Measurements from ENCODE around the gene DEFB110.

Gene DEFB110

GRCh38 chr6:50021894-50022293, at the start of gene DEFB110:
TSS of gene DEFB110 (minus strand) at chr6:50021994. CDS start at chr6:50021935, 59 bp downstream.
- DNase-seq, result no peak

GRCh38 chr6:50070101-50070500, 48.3 kb upstream of the DEFB110 start:
- DNase-seq, result no peak

GRCh38 chr6:50062051-50062450, 40.3 kb upstream of the DEFB110 start:
- no peak for DNase-seq

- no peak for DNase-seq
These were observed 34.4 kb upstream of the DEFB110 start for GRCh38 chr6:50056242-50056641.

- DNase-seq, result no peak
These were observed 28.0 kb upstream of the DEFB110 start, which contains the start of gene DEFB112 for GRCh38 chr6:50049829-50050228. TSS of gene DEFB112 (minus strand) at chr6:50049929. CDS start at chr6:50049869, 60 bp downstream.

GRCh38 chr6:50047026-50047425, 25.2 kb upstream of the DEFB110 start:
- no peak for DNase-seq

- DNase-seq, result no peak
These were observed 9.2 kb upstream of the DEFB110 start for GRCh38 chr6:50030777-50031562.

- no peak for DNase-seq
These were observed 8.6 kb upstream of the DEFB110 start for GRCh38 chr6:50030350-50030749.

- no peak for DNase-seq
These were observed 3.5 kb upstream of the DEFB110 start for GRCh38 chr6:50025258-50025657.

GRCh38 chr6:50007819-50008218, 14.0 kb downstream of the DEFB110 start:
- no peak for DNase-seq

- DNase-seq, result no peak
These were observed 18.7 kb downstream of the DEFB110 start for GRCh38 chr6:50003139-50003538.

- DNase-seq, result no peak
These were observed 26.5 kb downstream of the DEFB110 start for GRCh38 chr6:49995278-49995677.

- DNase-seq, result no peak
These were observed 32.9 kb downstream of the DEFB110 start for GRCh38 chr6:49988900-49989299.

- no peak for DNase-seq
These were observed 34.0 kb downstream of the DEFB110 start for GRCh38 chr6:49987749-49988148.

- DNase-seq, result no peak
These were observed 35.2 kb downstream of the DEFB110 start for GRCh38 chr6:49986551-49986950.

- no peak for DNase-seq
These were observed 39.7 kb downstream of the DEFB110 start for GRCh38 chr6:49982046-49982445.

- no peak for DNase-seq
These were observed 40.9 kb downstream of the DEFB110 start for GRCh38 chr6:49980898-49981297.

- no peak for DNase-seq
These were observed 42.2 kb downstream of the DEFB110 start for GRCh38 chr6:49979584-49979983.

- DNase-seq, result no peak
These were observed 43.2 kb downstream of the DEFB110 start for GRCh38 chr6:49978332-49979226.

- no peak for DNase-seq
These were observed 52.2 kb downstream of the DEFB110 start, which contains the start of gene DEFB113 for GRCh38 chr6:49969605-49970004. TSS of gene DEFB113 (minus strand) at chr6:49969625. CDS start at chr6:49969625, 0 bp downstream.
